Stimulated activated naive B cell treated with anti-CD40 and anti-IgM and Interleukin-4, amounts not matched to agents 10 μg/mL and 1 μg/mL and 100 μg/mL, for 72 hours (primary cell): ENCODE data around the gene SYNE1.

Experiments
- ATAC-seq, 2 donors: fragments of 150-1000 bp; cut with Tn5 transposase; replicated peaks; 2 replicates each; pipeline ENCODE4 v1.10.0; 2021; ENCODE audit warnings: moderate library complexity in 1 of 2
- DNase-seq: peaks from one replicate; pipeline ENCODE4 v3.0.0; 2021
- H3K27ac Mint-ChIP-seq: one replicate; pipeline ENCODE4 v1.8.0; 2022; ENCODE audit warnings: mild to moderate bottlenecking, mixed read lengths
- H3K27me3 Mint-ChIP-seq, 2 donors: one replicate each; pipeline ENCODE4 v1.8.0; 2022; ENCODE audit warnings: mixed read lengths in 2 of 2
- H3K36me3 Mint-ChIP-seq, 2 donors: one replicate each; pipeline ENCODE4 v1.8.0; 2022; ENCODE audit warnings: mixed read lengths in 2 of 2, mild to moderate bottlenecking in 1 of 2
- H3K4me1 Mint-ChIP-seq, 2 donors: one replicate each; pipeline ENCODE4 v1.8.0; 2022; ENCODE audit warnings: mixed read lengths in 2 of 2, mild to moderate bottlenecking in 1 of 2
- H3K4me3 Mint-ChIP-seq, 2 donors: one replicate each; pipeline ENCODE4 v1.8.0; 2022; ENCODE audit warnings: mild to moderate bottlenecking in 2 of 2, mixed read lengths in 2 of 2, moderate library complexity in 1 of 2
- H3K9me3 Mint-ChIP-seq, 2 donors: one replicate each; pipeline ENCODE4 v1.8.0; 2022; ENCODE audit warnings: mixed read lengths in 2 of 2, mild to moderate bottlenecking in 1 of 2

SYNE1 gene

DNA sequence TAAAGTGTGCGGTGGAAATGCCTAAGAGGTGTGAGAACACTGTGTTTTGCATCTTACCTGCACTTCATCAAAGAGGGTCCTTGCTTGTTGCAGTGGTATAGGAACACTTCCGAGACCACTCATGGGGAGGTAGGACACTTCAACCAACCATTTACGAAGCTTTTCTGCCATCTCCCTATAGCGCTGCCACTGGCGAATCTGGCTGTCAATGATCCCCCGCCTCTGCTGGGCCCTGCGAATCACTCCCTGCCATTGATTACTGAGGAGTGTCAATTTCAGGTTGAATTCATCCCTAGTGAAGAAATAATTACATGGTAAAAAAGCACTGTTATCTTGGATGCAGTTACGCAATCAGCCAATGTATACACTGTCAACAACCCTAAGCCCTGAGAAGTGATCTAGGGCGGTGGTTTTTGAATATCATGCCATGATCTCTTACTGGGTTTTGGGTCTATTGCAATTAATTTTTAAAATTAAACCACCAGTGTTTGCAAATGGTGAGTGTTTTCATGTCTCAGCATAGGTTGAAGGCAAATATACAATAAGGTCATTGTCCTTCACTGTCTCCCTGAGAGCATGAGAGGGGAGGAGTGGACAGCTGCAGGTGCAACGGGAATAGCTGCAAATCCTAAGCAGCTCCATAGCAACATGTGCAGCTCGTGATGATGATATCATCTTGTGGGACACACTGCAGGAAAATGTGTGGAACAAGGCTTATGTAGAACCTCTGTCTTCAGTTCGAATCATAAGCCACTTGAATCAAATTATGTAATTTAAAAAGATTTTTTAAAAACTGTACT lies 429.0 kb downstream of the SYNE1 start:
- H3K27ac Mint-ChIP-seq: no peak overlapping the region
- ATAC-seq (no peak), DNase-seq (no peak)
- H3K4me1 Mint-ChIP-seq: no peaks in the 10 kb centered on the region
- no peak overlapping the region for H3K4me3 Mint-ChIP-seq
- no peaks in the 10 kb centered on the region for H3K9me3 Mint-ChIP-seq
- H3K36me3 Mint-ChIP-seq: peaks cover 15 to 34% of the 10 kb centered on the region in 2 donors
- no peaks in the 10 kb centered on the region for H3K27me3 Mint-ChIP-seq

DNA sequence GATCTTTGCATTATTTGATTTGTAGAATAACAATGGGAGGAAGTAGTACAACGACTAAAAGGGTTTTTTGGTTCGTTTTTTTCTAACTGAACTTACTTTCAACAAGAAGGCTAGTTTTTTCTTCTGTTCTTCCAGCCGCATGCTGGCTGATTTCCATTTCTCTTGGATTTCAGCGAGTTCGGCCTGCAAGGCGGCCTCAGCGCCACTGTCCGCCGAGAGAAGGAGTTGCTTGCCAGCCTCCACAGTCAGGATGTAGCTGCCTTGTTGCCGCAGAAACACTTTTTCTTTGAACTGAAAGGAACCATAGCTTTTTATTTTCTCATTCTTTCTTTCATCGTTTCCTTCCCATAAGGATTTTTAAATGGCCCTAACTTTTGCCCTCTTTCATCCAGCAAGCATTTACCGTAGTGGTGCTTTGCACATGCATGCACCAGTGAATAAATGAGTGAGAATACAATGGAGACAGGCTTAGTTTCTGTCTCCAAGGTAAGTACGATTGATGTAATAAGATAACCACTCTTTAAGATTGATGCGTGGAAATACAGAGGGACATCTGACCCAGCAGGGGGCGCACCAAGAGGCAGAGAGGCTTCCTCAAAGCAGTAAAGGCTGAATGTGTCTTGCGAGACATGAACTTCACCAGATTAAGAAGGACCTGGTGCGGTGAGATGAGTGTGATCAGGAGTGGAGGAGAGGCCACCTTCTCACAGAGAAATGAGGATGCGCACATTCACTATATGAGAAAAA lies 430.9 kb downstream of the SYNE1 start:
- no peaks in the 10 kb centered on the region for H3K4me1 Mint-ChIP-seq

DNA sequence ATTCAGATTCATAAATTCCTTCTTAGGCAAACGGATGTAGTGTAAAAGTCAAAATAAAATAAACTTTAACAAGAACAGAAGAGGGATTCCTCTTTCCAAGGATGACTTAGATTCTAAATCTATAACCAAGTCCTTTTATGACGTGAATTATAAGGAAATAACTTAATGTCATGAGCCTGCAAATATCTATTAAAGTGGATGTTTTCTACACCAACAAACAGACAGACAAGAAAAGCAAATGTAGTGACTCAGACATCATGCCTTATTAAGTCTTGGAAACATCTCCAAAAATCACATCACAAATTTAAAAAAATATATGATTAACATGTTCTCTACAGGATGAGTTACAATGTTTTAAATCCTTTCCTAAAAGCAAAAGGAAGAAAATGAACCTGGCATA lies 432.6 kb downstream of the SYNE1 start:
- Mint-ChIP-seq H3K4me3 (no peak overlapping the region), H3K9me3 (no peaks in the 10 kb centered on the region), H3K36me3 (peaks cover 16 to 44% of the 10 kb centered on the region in 2 donors), H3K27me3 (no peaks in the 10 kb centered on the region), H3K4me1 (no peaks in the 10 kb centered on the region), H3K27ac (no peak overlapping the region)
- DNase-seq (no peak), ATAC-seq (no peak)

More for the DNA sequence above, 430.9 kb downstream of the SYNE1 start:
- H3K4me3 Mint-ChIP-seq: no peak overlapping the region
- peaks cover 15 to 38% of the 10 kb centered on the region in 2 donors for H3K36me3 Mint-ChIP-seq
- no peak for DNase-seq
- ATAC-seq: peak; percentile 36 to 43
- no peaks in the 10 kb centered on the region for H3K9me3 Mint-ChIP-seq
- H3K27ac Mint-ChIP-seq: no peak overlapping the region
- H3K27me3 Mint-ChIP-seq: no peaks in the 10 kb centered on the region

DNA sequence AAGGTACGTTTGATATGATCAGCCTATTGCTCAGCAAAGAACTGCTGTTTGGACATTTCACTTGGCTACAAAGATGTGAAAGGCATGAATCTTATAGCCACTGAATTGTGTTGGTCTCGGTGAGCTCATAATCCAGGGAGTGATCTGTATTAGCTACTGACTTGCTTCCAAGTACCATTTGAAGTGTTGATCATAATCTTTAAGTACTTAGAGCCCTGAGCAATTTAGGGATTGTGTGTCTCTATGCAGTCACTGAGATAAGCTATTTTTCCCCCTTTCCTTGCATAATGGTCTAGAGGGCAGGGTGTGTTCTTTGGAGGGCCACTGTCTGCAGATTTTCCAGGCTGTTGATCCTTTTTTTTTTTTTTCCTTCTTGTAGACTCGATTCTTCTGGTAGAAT lies 436.0 kb downstream of the SYNE1 start:
- DNase-seq (no peak), ATAC-seq (no peak)
- no peak overlapping the region for H3K27ac Mint-ChIP-seq

DNA sequence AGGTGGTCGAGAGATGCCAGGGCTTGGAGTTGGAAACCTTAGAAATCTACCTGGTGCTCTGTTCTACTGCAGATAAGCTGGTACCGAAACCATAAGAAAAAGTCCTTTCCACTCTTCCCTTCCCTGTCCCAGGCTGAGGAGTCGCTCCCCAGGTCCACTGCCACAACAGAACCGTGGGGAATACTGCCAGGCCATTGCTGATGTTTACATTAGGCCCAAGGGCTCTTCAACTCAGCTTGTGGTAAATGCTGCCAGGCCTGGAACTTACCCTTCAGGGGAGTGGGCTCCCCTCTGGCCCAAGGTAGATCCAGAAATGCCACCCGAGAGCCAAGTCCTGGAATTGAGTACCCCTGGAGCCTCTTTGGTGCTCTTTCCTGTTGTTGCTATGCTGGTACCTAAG lies 441.3 kb downstream of the SYNE1 start:
- DNase-seq: no peak
- no peaks in the 10 kb centered on the region for H3K27me3 Mint-ChIP-seq
- no peaks in the 10 kb centered on the region for H3K4me1 Mint-ChIP-seq
- no peak overlapping the region for H3K4me3 Mint-ChIP-seq
- peaks cover 9 to 12% of the 10 kb centered on the region in 2 donors for H3K9me3 Mint-ChIP-seq
- no peak overlapping the region for H3K27ac Mint-ChIP-seq
- ATAC-seq: no peak
- peaks cover 41 to 69% of the 10 kb centered on the region in 2 donors for H3K36me3 Mint-ChIP-seq

More for the DNA sequence above, 436.0 kb downstream of the SYNE1 start:
- no peak overlapping the region for H3K4me3 Mint-ChIP-seq
- no peaks in the 10 kb centered on the region for H3K4me1 Mint-ChIP-seq
- no peaks in the 10 kb centered on the region for H3K27me3 Mint-ChIP-seq
- H3K36me3 Mint-ChIP-seq: peaks cover 25 to 60% of the 10 kb centered on the region in 2 donors
- no peaks in the 10 kb centered on the region for H3K9me3 Mint-ChIP-seq

DNA sequence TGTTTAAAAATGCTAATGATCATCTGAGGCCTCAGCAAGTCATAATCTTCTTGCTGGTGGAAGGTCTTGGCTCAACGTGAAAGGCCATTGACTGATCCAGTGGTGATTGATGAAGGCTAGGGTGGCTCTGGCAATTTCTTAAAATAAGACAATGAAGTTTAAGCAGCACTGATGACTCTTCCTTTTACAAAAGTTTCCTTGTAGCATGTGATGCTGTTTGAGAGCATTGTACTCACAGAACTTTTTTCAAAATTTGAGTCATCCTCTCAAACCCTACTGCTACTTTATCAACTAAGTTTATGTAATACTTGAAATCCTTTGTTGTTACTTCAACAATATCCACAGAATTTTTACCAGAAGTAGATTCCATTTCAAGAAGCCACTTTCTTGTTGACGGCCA lies 447.4 kb downstream of the SYNE1 start:
- H3K9me3 Mint-ChIP-seq: peaks cover 12% of the 10 kb centered on the region in 2 donors
- peaks cover 17 to 35% of the 10 kb centered on the region in 2 donors for H3K36me3 Mint-ChIP-seq
- ATAC-seq (no peak), DNase-seq (no peak)
- H3K27me3 Mint-ChIP-seq: no peaks in the 10 kb centered on the region
- H3K27ac Mint-ChIP-seq: no peak overlapping the region
- H3K4me3 Mint-ChIP-seq: no peak overlapping the region
- peaks cover 7 to 15% of the 10 kb centered on the region in 2 donors for H3K4me1 Mint-ChIP-seq

DNA sequence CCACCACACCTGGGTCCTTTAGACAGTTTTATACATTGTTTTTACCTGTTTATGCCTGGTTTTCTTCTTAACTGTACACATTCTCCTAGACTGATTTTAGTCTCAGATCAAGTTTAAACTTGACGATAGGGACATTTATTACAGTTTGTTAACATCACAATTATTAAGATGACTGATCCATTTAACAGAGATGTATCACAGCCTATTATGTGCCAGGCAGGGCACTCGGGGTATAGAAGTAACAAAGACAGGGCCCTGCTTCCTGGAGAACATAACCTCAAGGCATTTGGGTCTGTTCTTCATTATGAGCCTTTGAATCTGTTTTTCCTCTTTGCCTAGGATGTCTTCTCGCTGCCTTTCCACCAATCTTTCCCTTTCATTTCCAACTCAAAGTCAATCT lies 449.2 kb downstream of the SYNE1 start:
- DNase-seq (no peak), ATAC-seq (no peak)
- Mint-ChIP-seq H3K4me3 (no peak overlapping the region), H3K27ac (no peak overlapping the region), H3K27me3 (no peaks in the 10 kb centered on the region), H3K4me1 (peaks cover 9 to 29% of the 10 kb centered on the region in 2 donors), H3K9me3 (peaks cover 7 to 9% of the 10 kb centered on the region in 2 donors), H3K36me3 (peaks cover 15 to 29% of the 10 kb centered on the region in 2 donors)

DNA sequence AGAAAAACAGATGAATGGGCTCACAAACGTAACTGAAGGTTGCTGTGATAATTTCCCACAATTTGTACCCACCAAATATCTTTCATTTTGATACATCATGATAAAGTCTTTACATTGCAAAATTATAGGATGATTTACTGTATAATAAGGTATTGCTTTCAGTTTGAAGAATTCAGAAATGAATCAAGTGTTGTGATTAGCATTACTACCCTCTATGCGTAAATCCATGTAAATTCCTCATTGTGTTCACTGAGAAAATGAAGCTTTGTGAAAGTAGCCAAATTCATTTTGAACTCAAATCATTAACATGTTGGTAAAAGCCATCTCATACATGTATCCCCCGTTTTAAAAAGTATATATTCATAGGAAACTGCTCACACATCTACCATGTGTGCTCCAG lies 450.3 kb downstream of the SYNE1 start:
- ATAC-seq (no peak), DNase-seq (no peak)
- Mint-ChIP-seq H3K9me3 (peaks cover 4 to 6% of the 10 kb centered on the region in 2 donors), H3K36me3 (peaks cover 11 to 23% of the 10 kb centered on the region in 2 donors), H3K27ac (peak overlapping the region; percentile 5), H3K4me3 (no peak overlapping the region), H3K4me1 (peaks cover 10 to 39% of the 10 kb centered on the region in 2 donors), H3K27me3 (no peaks in the 10 kb centered on the region)

DNA sequence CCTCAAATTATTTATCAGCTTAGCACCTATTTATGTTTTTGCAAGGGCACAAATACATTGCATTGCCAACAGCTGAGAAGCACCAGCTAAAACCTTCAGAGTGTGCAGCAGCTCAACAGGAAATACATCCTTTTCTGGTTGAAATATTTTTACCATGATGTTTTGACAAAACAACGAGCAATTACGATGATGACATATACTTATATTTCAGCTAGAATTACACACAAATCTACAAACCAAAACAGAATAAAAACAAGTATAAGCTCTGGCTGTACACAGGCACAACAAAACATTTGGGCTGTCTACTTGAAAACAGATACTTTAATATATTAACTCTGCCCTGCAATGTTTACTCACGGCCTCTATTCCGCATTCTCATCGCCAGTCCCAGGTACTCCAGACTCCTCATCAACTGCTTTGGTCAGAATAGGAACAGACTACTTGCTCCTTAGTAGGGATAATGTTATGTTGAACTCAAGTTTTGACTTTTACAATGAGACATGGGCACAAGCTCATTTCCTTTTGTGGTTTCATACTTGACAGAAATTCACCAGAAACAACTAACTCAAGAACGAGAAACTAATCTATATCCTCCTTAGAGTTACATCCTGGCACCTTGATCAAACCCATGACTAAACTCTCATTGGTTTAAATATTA lies 452.1 kb downstream of the SYNE1 start:
- H3K36me3 Mint-ChIP-seq: peaks cover 15 to 25% of the 10 kb centered on the region in 2 donors
- H3K27me3 Mint-ChIP-seq: no peaks in the 10 kb centered on the region
- H3K27ac Mint-ChIP-seq: peak overlapping the region; percentile 88
- peaks cover 0 to 3% of the 10 kb centered on the region in 2 donors for H3K9me3 Mint-ChIP-seq
- no peak for DNase-seq
- peak overlapping the region; percentile 81 to 83 for H3K4me3 Mint-ChIP-seq
- peak; percentile 86 to 88 for ATAC-seq
- H3K4me1 Mint-ChIP-seq: peaks cover 22 to 57% of the 10 kb centered on the region in 2 donors

DNA sequence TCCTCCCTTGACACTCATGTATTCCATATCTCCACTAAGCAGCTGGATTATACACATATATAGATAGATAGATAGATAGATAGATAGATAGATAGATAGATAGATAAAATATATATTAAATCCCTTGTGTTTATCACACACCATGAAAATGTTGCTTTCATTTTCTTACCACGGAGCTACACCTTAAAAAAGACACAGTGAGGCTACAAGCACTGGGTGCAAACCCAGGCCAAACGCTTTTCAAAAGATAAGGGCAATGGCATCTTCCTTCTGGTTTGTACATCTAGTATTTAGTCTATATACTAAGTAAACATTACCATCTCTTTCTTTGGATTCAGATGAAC lies 452.6 kb downstream of the SYNE1 start:
- Mint-ChIP-seq H3K9me3 (peaks cover 0 to 3% of the 10 kb centered on the region in 2 donors), H3K27me3 (no peaks in the 10 kb centered on the region), H3K36me3 (peaks cover 15 to 25% of the 10 kb centered on the region in 2 donors), H3K4me1 (peaks cover 22 to 58% of the 10 kb centered on the region in 2 donors), H3K27ac (peak overlapping the region; percentile 88), H3K4me3 (peak overlapping the region; percentile 81 to 83)
- ATAC-seq (peak; percentile 41 to 48), DNase-seq (no peak)

DNA sequence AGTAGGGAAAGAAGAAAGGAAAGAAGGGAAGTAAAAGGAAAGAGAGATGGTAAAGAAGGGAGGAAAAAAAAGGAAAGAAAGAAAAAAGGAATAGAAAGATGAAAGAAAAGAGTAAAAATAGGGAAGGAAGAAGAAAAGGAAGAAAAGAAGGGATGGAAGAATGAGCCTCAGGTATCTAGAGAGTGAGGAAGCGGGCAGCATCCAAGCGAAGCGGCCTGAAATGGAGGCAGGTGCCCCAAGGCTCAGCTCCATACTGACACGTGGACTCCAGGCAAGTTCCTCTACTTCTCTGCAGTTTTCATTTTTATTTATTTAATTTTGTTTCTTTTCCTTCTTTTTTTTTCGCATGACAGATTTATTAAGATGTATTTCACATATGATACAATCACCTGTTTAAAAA lies 456.6 kb downstream of the SYNE1 start:
- no peaks in the 10 kb centered on the region for H3K27me3 Mint-ChIP-seq
- peaks cover 16 to 51% of the 10 kb centered on the region in 2 donors for H3K4me1 Mint-ChIP-seq
- peaks cover 10 to 21% of the 10 kb centered on the region in 2 donors for H3K36me3 Mint-ChIP-seq
- H3K9me3 Mint-ChIP-seq: peaks cover 0 to 3% of the 10 kb centered on the region in 2 donors
- DNase-seq (no peak), ATAC-seq (no peak)
- H3K4me3 Mint-ChIP-seq: no peak overlapping the region
- no peak overlapping the region for H3K27ac Mint-ChIP-seq

DNA sequence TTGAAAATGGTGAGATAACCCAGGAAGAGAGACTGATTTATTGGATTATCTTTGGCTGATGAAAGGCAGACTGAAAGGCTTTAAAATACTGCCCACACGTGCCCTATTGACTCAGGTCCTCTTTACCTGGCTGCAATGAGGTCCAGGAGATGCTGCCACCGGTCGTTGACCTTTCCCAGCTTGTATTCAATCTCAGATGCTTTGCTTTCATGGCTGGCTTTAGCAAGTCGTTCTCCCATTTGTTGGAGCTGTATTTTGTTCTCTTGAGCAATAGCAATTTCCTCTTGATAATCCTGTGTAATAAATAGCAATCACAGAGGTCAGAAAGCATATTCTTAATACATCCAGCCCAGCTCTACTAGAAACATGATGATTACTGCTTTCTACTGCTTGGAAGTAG lies 460.9 kb downstream of the SYNE1 start:
- no peak overlapping the region for H3K4me3 Mint-ChIP-seq
- no peaks in the 10 kb centered on the region for H3K27me3 Mint-ChIP-seq
- H3K27ac Mint-ChIP-seq: peak overlapping the region; percentile 22
- DNase-seq (no peak), ATAC-seq (no peak)
- peaks cover 9 to 27% of the 10 kb centered on the region in 2 donors for H3K4me1 Mint-ChIP-seq
- H3K9me3 Mint-ChIP-seq: peaks cover 3 to 4% of the 10 kb centered on the region in 2 donors
- H3K36me3 Mint-ChIP-seq: peaks cover 26 to 39% of the 10 kb centered on the region in 2 donors

DNA sequence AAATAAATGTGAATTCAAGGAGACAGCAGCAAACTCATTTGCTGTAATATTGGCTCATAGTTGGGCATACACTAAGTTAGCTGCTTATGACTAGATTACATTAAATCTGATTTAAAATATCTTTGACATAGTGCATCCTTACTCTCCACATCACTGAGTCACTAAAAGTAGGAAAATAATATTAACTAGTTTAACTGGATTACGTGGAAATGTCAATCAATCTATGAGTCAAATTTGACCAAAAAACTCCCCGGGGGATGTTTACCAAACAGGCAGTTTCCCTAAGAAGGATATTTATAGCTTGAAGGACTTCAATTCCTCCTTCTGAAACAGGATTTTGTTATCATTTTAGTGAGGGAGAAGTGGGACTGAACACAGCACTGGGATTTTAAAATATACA lies 463.2 kb downstream of the SYNE1 start:
- Mint-ChIP-seq H3K27me3 (no peaks in the 10 kb centered on the region), H3K27ac (no peak overlapping the region), H3K4me3 (no peak overlapping the region), H3K9me3 (peaks cover 8% of the 10 kb centered on the region in 2 donors), H3K4me1 (peaks cover 2 to 21% of the 10 kb centered on the region in 2 donors), H3K36me3 (peaks cover 29 to 45% of the 10 kb centered on the region in 2 donors)
- no peak for ATAC-seq
- no peak for DNase-seq

DNA sequence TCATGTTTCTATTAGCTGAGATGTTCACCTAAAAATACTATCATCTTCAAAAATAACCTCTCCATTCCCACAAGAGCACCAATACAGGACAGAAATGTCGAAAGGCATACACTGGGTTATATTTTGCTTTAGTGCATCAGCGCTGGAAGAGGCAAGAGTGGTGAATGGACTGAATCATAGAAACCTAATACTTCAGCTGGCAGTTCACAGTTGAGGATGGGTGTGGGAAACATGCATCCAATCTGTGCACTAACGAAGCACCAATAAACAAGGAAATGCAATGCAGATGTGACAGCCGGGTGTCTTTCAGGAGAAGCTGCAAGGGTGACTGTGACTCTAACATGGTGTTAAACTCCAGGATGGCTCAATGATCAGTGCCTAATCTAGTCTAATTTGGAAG lies 463.8 kb downstream of the SYNE1 start:
- peaks cover 32 to 47% of the 10 kb centered on the region in 2 donors for H3K36me3 Mint-ChIP-seq
- peaks cover 4 to 24% of the 10 kb centered on the region in 2 donors for H3K4me1 Mint-ChIP-seq
- ATAC-seq (no peak), DNase-seq (no peak)
- peaks cover 8% of the 10 kb centered on the region in 2 donors for H3K9me3 Mint-ChIP-seq
- H3K27ac Mint-ChIP-seq: no peak overlapping the region
- no peak overlapping the region for H3K4me3 Mint-ChIP-seq
- no peaks in the 10 kb centered on the region for H3K27me3 Mint-ChIP-seq
